SK-N-SH treated with all-trans-retinoic acid at 6 μM for 48 hours (cell line): Measurements from ENCODE around the gene THAP10.

Experiments used
- PATZ1 ChIP-seq: fragments of 250-450 bp; sonication (Bioruptor Pico); IDR thresholded peaks from 2 replicates; pipeline ENCODE4 v1.8.0; 2020; ENCODE audit warnings: mild to moderate bottlenecking, moderate library complexity, borderline replicate concordance
- RARB ChIP-seq: fragments of 250-450 bp; sonication (Bioruptor Pico); IDR thresholded peaks from 2 replicates; pipeline ENCODE4 v1.8.0; 2021; ENCODE audit warnings: mild to moderate bottlenecking, moderate library complexity

- TF ChIP-seq RARB (CRISPR knock-in tag) = no peak
- TF ChIP-seq PATZ1 (CRISPR knock-in tag) = no peak
Observed at GRCh38 chr15:70835415-70835814, 56.8 kb downstream of the THAP10 start.
